ENCODE results near the gene CRYGC.

Gene CRYGC

GRCh38 chr2:208093128-208093527, 36.5 kb downstream of the CRYGC start:
- no peak for DNase-seq (ENCODE audit: low spot score)

GRCh38 chr2:208092093-208092832, 37.4 kb downstream of the CRYGC start:
- no peak for DNase-seq (ENCODE audit: low spot score)

- no peak for DNase-seq (ENCODE audit: low spot score)
Measured at GRCh38 chr2:208090420-208090819, 39.2 kb downstream of the CRYGC start.

GRCh38 chr2:208086029-208086428, 43.6 kb downstream of the CRYGC start:
- DNase-seq (ENCODE audit: low spot score): no peak

GRCh38 chr2:208083807-208084206, 45.8 kb downstream of the CRYGC start:
- DNase-seq (ENCODE audit: low spot score): no peak

Measured in AG08395 (cell line).